Keratinocyte (primary cell): ENCODE measurements around the gene EFTUD2. TPM values are rescaled to one million over a fixed set of nuclear protein-coding genes. Genes with fewer than 3 reads are reported as not detected.

Source experiments
- DNase-seq: peaks from one replicate; pipeline ENCODE4 v3.0.0-alpha.2; 2011; ENCODE audit warnings: low read depth, missing footprints, low spot score
- FAIRE-seq: peaks from 2 replicates; lab custom pipeline; 2011; peaks lifted over from hg19 to GRCh38; lab: Jason Lieb, UNC
- H2AFZ ChIP-seq: 2 replicates; pipeline ENCODE4 v1.6.0; 2012; ENCODE audit warnings: low read length, control low read depth, inconsistent platforms; ENCODE audit not compliant: control insufficient read depth
- H3K27ac ChIP-seq: 2 replicates; pipeline ENCODE4 v1.5.1; 2011; ENCODE audit warnings: low read length; ENCODE audit not compliant: control insufficient read depth, insufficient read depth
- H3K27me3 ChIP-seq: 3 replicates; pipeline ENCODE4 v1.6.0; 2011; ENCODE audit warnings: low read length; ENCODE audit not compliant: control insufficient read depth, insufficient read depth; ENCODE audit errors: extremely low read depth
- H3K36me3 ChIP-seq, 2 experiments: 2 replicates in 1 of 2; 3 replicates in 1 of 2; pipeline ENCODE4 v1.5.1; 2011; ENCODE audit warnings: low read length in 2 of 2, mild to moderate bottlenecking in 1 of 2; ENCODE audit not compliant: control insufficient read depth in 2 of 2, insufficient read depth in 2 of 2; ENCODE audit errors: extremely low read depth in 1 of 2
- H3K4me1 ChIP-seq: 3 replicates; pipeline ENCODE4 v1.5.1; 2011; ENCODE audit warnings: low read length; ENCODE audit not compliant: control insufficient read depth, insufficient read depth; ENCODE audit errors: extremely low read depth
- H3K4me2 ChIP-seq: 3 replicates; pipeline ENCODE4 v1.6.0; 2011; ENCODE audit warnings: low read depth, low read length; ENCODE audit not compliant: control insufficient read depth, insufficient read depth; ENCODE audit errors: extremely low read depth
- H3K4me3 ChIP-seq, 3 experiments: fragments of 200-600 bp in 1 of 3; sonication (generic) in 1 of 3; 2 replicates in 2 of 3; 3 replicates in 1 of 3; pipeline ENCODE4 v1.5.1; 2011 to 2016; ENCODE audit warnings: low read length in 3 of 3, mild to moderate bottlenecking in 3 of 3, control low read depth in 2 of 3, inconsistent platforms in 1 of 3, low read depth in 1 of 3, mixed read lengths in 1 of 3, mixed run types in 1 of 3, moderate library complexity in 1 of 3; ENCODE audit not compliant: control insufficient read depth in 2 of 3, insufficient read depth in 2 of 3; ENCODE audit errors: extremely low read depth in 1 of 3
- H3K79me2 ChIP-seq: 2 replicates; pipeline ENCODE4 v1.6.0; 2012; ENCODE audit warnings: low read length; ENCODE audit not compliant: control insufficient read depth, insufficient read depth
- H3K9ac ChIP-seq: 3 replicates; pipeline ENCODE4 v1.6.0; 2011; ENCODE audit warnings: low read length; ENCODE audit not compliant: control insufficient read depth, insufficient read depth; ENCODE audit errors: extremely low read depth
- H3K9me1 ChIP-seq: 3 replicates; pipeline ENCODE4 v1.6.0; 2011; ENCODE audit warnings: low read length; ENCODE audit not compliant: control insufficient read depth, insufficient read depth; ENCODE audit errors: extremely low read depth
- H3K9me3 ChIP-seq: 2 replicates; pipeline ENCODE4 v1.5.1; 2012; ENCODE audit warnings: low read depth, low read length; ENCODE audit not compliant: control insufficient read depth
- H4K20me1 ChIP-seq: 3 replicates; pipeline ENCODE4 v1.6.0; 2011; ENCODE audit warnings: low read length; ENCODE audit not compliant: control insufficient read depth, insufficient read depth; ENCODE audit errors: extremely low read depth
- EZH2 ChIP-seq: IDR thresholded peaks from one replicate; pipeline ENCODE4 v1.6.1; 2012; ENCODE audit warnings: inconsistent platforms, mild to moderate bottlenecking, low read length, moderate library complexity
- dilution Hi-C: fragments of 300-500 bp; cut with MboI; formaldehyde crosslinking; loops from one replicate; pipeline ENCODE4 v1.7.0; 2020; ENCODE audit warnings: low sequenced_read_pairs; ENCODE audit not compliant: extremely low pct_ligation_motif_present
- polyA plus RNA-seq, 5 experiments: library from polyadenylated mRNA; depleted of rRNA in 3 of 5; stranded (reverse) in 3 of 5; stranded (forward) in 1 of 5; unstranded in 1 of 5; fragments of >200 nt; gene quantifications; 1 replicate in 1 of 5; 2 replicates in 3 of 5; 3 replicates in 1 of 5; pipeline versions ENCODE4 v1.2.1 to v1.2.3, GENCODE V29; 2011 to 2012; ENCODE audit warnings: missing spikeins in 2 of 5, low read depth in 1 of 5, low replicate concordance in 1 of 5
- TF ChIP-seq, protein P1 (sequence below), 3 experiments: IDR thresholded peaks in 1 of 3; conservative IDR thresholded peaks in 1 of 3; optimal IDR thresholded peaks in 1 of 3; 2 replicates in 2 of 3; 3 replicates in 1 of 3; pipeline versions ENCODE3 to v1.5.1; 2011; ENCODE audit warnings: low read length in 3 of 3, mild to moderate bottlenecking in 3 of 3, moderate library complexity in 2 of 3, control low read depth in 1 of 3, inconsistent platforms in 1 of 3; ENCODE audit not compliant: insufficient read depth in 2 of 3; ENCODE audit errors: extremely low read depth in 1 of 3

EFTUD2 gene
- polyA plus RNA-seq, 1 donor (not counting 4 experiments of a cell fraction or from before 2014, with no cell fraction given) = 160 TPM

DNA sequence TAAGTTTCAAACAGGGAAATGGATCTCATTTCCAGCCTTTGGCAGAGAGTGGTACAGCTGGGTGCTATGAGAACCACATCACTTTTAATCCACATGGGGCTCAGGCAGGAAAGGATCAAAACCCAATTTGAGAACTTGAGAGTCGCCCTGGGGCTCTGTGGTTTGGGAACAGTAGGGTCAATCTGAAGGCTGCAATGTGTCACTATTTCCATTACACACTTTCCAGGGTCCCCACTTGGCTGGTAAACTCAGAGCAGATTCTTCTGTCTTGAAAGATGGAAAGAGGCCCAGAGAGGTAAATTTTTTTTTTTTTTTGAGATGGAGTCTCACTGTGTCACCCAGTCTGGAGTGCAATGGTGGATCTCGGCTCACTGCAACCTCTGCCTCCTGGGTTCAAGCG is 58.3 kb downstream of the EFTUD2 start:
- no peaks in the 10 kb centered on the region for H3K9me1 ChIP-seq
- no peak overlapping the region for H3K4me2 ChIP-seq
- H3K4me1 ChIP-seq = no peaks in the 10 kb centered on the region
- no peak overlapping the region for H3K4me3 ChIP-seq
- H3K9ac ChIP-seq = no peak overlapping the region
- TF ChIP-seq, protein P1, sequence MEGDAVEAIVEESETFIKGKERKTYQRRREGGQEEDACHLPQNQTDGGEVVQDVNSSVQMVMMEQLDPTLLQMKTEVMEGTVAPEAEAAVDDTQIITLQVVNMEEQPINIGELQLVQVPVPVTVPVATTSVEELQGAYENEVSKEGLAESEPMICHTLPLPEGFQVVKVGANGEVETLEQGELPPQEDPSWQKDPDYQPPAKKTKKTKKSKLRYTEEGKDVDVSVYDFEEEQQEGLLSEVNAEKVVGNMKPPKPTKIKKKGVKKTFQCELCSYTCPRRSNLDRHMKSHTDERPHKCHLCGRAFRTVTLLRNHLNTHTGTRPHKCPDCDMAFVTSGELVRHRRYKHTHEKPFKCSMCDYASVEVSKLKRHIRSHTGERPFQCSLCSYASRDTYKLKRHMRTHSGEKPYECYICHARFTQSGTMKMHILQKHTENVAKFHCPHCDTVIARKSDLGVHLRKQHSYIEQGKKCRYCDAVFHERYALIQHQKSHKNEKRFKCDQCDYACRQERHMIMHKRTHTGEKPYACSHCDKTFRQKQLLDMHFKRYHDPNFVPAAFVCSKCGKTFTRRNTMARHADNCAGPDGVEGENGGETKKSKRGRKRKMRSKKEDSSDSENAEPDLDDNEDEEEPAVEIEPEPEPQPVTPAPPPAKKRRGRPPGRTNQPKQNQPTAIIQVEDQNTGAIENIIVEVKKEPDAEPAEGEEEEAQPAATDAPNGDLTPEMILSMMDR (optimal IDR thresholded peaks at IDR 0.05 in 1 of 3, IDR thresholded peaks at IDR 0.05 in 1 of 3, conservative IDR thresholded peaks at IDR 0.05 in 1 of 3; ENCODE audit: extremely low read depth in 1 of 3, insufficient read depth in 2 of 3, low read length in 3 of 3) = no peak
- TF ChIP-seq EZH2 = no peak
- no peak for FAIRE-seq
- no peaks in the 10 kb centered on the region for H3K27me3 ChIP-seq
- dilution Hi-C loops = no loop called here
- H4K20me1 ChIP-seq = no peaks in the 10 kb centered on the region
- H3K79me2 ChIP-seq = no peaks in the 10 kb centered on the region
- no peak overlapping the region for H2AFZ ChIP-seq
- no peaks in the 10 kb centered on the region for H3K36me3 ChIP-seq
- H3K27ac ChIP-seq = no peak overlapping the region
- no peak for DNase-seq
- no peaks in the 10 kb centered on the region for H3K9me3 ChIP-seq

DNA sequence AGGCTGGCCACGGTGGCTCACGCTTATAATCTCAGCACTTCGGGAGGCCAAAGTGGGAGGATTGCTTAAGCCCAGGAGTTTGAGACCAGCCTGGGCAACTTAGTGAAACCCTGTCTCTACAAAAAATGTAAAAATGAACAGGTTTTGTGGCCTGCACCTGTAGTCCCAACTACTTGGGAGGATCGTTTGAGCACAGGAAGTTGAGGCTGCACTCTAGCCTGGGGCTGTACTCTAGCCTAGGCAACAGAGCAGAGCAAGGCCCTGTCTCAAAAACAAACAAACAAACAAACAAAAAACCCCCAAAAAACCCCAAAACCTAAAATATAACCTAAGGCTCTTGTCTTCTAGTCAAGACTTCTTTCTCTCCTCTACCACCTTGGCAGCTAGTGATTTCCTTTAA is 59.0 kb downstream of the EFTUD2 start:
- H3K4me1 ChIP-seq = no peaks in the 10 kb centered on the region
- no peaks in the 10 kb centered on the region for H3K9me3 ChIP-seq
- no peak for TF ChIP-seq EZH2
- TF ChIP-seq, protein P1 (optimal IDR thresholded peaks at IDR 0.05 in 1 of 3, IDR thresholded peaks at IDR 0.05 in 1 of 3, conservative IDR thresholded peaks at IDR 0.05 in 1 of 3; ENCODE audit: extremely low read depth in 1 of 3, insufficient read depth in 2 of 3, low read length in 3 of 3) = no peak
- dilution Hi-C loops = no loop called here
- H3K36me3 ChIP-seq = no peaks in the 10 kb centered on the region
- FAIRE-seq = no peak
- no peak overlapping the region for H3K4me2 ChIP-seq
- H3K79me2 ChIP-seq = no peaks in the 10 kb centered on the region
- no peak overlapping the region for H3K9ac ChIP-seq
- no peaks in the 10 kb centered on the region for H4K20me1 ChIP-seq
- no peak overlapping the region for H3K4me3 ChIP-seq
- no peaks in the 10 kb centered on the region for H3K9me1 ChIP-seq
- H2AFZ ChIP-seq = no peak overlapping the region
- no peak for DNase-seq
- H3K27ac ChIP-seq = no peak overlapping the region
- H3K27me3 ChIP-seq = no peaks in the 10 kb centered on the region
